ENCODE measurements around the gene LRRC74B. TPM values are rescaled to one million over a fixed set of nuclear protein-coding genes. Genes with fewer than 3 reads are reported as not detected.
A peak's percentile ranks its signal among the peaks of the same experiment; 100 is the strongest.
"Not testable (repeated sequence)": the region's sequence is repeated elsewhere in the genome, so short reads cannot be mapped to it uniquely, and the experiment has no call there.

The LRRC74B gene
- total RNA-seq, 1 donor, result under 0.01 TPM

DNA sequence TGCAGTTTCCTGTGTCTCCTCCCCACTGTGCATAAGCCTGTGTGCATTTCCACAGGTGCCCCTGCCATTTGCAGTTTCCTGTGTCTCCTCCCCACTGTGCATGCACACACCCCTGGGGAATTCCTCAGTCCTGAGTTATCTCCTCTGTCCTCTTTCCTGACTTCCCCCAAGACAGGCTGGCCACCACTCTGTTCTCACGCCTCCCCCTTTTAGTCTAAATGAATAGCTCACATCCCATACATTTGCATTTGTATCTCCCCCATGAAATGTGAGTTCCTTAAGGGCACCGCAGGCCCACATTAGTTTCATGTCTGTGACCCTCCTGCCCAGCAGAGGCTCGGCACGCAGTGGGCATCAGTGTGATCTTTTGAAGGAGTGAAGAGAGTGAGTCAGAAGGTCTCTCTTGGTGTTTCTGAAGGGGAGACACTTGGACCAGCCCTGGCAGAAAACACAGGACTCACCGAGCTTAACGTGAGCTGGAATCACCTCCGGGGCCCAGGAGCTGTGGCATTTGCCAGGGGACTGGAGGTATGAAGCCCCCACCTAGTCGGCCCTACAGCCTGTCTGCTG, 6.2 kb downstream of the LRRC74B start:
- no peak for DNase-seq (ENCODE audit: low read depth in 2 of 3, low spot score in 2 of 3)

- no peak for DNase-seq (ENCODE audit: low read depth in 2 of 3, low spot score in 2 of 3)
Measured at GRCh38 chr22:21052715-21053459, 7.1 kb downstream of the LRRC74B start.

GRCh38 chr22:21054046-21054713, 8.4 kb downstream of the LRRC74B start:
- no peak for DNase-seq (ENCODE audit: low read depth in 2 of 3, low spot score in 2 of 3)

DNA sequence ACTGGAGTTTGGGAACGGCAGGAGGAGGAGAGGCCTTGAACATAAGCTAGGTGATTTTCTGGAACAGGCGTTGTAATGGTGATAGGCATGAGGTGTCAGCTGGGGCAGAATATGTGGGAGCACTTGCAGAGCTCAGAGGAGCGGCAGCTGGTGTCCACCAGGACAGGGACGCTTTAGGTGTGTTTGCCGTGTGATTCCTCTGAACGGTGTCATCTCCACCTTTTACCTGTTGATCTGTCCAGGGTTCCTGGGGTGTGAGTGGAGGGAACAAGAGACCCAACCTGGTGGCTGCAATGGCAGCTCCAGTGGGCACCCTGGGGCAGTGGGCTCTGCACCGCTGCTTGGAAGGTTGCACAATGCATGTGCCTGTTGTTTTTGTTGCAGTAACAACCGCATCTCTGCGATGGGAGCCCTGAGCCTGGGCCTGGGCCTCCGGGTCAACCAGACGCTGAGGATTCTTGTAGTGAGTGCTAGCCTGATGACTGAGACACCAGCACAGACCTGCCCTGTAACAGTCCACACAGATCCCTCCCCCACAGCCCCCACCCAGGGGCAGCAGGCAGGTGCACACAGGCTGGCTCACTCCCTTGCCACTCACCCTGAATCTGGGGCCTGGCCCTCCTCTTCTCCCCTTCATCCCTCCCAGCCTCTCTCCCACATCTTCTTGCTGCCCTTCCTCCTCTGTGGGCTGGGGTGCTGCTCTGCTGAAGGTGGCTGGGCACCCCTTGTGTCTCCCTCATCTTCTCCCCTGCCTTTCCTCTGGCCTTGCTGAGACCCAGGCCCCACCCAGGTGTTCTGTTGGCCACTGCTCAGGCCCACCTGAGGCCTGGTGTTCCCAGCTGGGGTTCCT, 9.2 kb downstream of the LRRC74B start:
- no peak for DNase-seq (ENCODE audit: low read depth in 2 of 3, low spot score in 2 of 3)

DNA sequence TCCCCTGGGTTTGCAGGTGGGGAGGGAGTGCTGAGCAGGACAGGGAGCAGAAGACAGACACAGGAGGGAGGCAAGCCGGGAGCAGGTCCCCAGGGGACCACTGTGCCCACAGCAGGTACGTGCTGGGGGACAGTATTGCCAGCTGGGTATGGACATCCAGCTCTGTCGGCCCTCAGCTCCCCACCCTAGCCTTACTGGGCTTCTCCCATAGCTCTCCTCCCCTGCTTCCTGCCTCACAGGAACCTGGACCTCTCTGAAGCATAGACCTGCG, 9.8 kb downstream of the LRRC74B start:
- no peak for DNase-seq (ENCODE audit: low read depth in 2 of 3, low spot score in 2 of 3)

DNA sequence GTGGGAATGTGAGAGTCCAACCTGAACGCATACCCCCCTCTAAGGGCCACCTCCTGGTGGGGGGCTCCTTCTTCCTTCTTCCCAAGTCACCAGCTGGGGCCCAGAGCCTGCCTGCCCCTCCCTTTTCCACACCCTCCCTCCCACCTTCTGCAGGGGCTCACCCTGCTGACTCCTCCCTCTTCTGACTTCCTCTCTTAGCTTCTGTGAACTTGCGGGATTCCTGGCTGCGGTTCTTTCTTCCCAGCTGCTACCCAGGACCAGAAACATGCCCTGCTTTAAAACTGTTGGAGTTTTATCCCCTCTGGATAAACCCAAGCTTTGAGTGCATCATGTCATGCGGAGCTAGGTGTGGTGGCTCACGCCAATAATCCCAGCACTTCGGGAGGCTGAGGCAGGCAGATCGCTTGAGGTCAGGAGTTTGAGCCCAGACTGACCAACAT, 10.2 kb downstream of the LRRC74B start:
- peak in 2 of 3 donors; percentile 30 to 32 for DNase-seq (ENCODE audit: low read depth in 2 of 3, low spot score in 2 of 3)

DNA sequence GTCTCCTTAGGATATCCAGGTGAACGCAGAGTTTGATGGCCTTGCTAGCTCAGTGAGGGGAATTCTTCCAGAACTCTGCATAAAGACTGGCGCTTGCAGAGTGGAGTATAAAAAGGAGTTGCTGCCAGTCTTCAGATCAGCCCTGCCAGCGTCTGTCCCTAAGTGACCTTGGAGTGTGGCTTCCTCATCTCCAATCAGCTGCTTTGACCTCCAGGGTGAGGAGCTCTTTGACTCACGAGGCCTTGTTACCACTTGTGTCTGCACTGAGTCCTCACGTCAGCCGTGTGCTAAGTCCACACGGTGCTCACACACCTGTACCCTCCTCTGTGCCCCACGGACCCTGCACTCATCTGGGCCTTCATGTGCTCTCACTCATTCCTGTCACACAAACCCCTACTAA, 14.6 kb downstream of the LRRC74B start:
- not testable (repeated sequence) for DNase-seq (ENCODE audit: low read depth in 2 of 3, low spot score in 2 of 3)

DNA sequence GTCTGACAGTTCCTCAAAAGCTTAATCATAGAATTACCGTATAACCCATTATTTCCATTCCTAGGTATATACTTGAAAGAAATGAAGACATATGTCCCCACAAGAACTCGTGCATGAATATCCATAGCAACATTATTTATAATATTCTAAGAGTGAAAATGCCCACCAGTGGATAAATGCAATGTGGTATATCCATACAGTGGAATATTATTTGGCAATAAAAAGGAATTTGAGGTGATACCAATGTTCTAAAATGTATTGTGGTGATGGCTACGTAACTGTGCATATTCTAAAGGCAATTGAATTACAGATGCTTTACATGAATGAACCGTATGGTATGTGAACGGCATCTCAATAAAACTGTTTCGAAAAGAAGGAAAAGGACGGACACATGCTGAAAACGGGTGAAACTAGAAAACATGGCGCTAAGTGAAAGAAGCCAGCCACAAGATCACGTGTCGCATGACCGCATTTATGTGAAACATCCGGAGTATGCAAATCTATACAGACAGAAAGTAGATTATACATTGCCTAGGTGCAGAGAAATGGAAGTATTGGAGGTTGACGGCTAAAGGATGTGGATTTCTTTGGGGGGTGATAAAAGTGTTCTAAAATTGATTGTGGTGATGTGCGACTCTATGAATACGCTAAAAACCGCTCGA, 16.0 kb downstream of the LRRC74B start:
- DNase-seq (ENCODE audit: low read depth in 2 of 3, low spot score in 2 of 3), result not testable (repeated sequence)

DNA sequence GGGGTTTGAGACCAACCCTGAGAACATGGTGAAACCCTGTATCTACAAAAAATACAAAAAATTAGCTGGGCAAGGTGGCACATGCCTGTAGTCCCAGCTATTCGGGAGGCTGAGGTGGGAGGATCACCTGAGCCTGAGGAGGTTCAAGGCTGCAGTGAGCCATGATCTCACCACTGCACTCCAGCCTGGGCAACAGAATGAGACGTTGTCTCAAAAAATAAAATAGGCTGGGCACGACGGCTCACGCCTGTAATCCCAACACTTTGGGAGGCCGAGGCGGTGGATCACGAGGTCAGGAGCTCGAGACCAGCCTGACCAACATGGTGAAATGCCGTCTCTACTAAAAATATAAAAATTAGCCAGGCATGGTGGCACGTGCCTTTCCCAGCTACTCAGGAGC, 18.7 kb downstream of the LRRC74B start:
- DNase-seq (ENCODE audit: low read depth in 2 of 3, low spot score in 2 of 3), result not testable (repeated sequence)

- no peak for DNase-seq (ENCODE audit: low read depth in 2 of 3, low spot score in 2 of 3)
Measured at GRCh38 chr22:21064917-21065864, 19.4 kb downstream of the LRRC74B start.

DNA sequence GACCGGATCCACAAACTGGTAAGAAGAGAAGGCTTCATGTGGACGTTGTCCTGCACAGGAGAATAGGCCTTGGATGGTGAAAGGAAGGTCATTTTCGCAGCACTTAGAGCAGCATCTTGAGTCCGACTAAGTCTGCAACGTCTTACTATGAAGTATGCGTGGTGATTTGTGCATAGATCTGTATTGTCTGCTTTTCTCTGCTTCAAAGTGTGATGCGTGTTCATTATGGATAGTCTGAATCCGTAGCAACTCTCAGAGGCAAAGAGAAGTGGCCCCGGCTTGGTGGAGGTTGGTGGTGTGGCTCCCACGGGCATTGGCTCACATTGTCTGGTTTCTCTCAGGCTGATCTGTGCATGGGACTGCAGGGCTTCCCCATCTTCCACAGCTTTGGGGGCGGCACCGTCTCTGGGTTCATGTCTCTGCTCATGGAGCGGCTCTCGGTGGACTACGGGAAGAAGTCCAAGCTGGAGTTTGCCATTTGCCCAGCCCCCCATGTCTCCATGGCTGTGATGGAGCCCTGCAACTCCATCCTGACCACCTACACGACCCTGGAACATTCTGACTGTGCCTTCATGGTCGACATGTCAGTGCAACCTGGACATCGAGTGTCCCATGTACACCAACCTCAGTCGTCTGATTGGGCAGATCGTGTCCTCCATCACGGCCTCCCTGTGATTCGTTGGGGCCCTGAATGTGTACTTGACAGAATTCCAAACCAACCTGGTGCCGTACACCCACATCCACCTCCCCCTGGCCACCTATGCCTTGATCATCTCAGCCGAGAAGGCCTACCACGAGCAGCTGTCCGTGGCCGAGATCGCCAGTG, 21.5 kb downstream of the LRRC74B start:
- DNase-seq (ENCODE audit: low read depth in 2 of 3, low spot score in 2 of 3), result no peak

GRCh38 chr22:21067901-21068680, 22.3 kb downstream of the LRRC74B start:
- no peak for DNase-seq (ENCODE audit: low read depth in 2 of 3, low spot score in 2 of 3)

- DNase-seq (ENCODE audit: low read depth in 2 of 3, low spot score in 2 of 3), result no peak
Measured at GRCh38 chr22:21068681-21069276, 23.0 kb downstream of the LRRC74B start.

DNA sequence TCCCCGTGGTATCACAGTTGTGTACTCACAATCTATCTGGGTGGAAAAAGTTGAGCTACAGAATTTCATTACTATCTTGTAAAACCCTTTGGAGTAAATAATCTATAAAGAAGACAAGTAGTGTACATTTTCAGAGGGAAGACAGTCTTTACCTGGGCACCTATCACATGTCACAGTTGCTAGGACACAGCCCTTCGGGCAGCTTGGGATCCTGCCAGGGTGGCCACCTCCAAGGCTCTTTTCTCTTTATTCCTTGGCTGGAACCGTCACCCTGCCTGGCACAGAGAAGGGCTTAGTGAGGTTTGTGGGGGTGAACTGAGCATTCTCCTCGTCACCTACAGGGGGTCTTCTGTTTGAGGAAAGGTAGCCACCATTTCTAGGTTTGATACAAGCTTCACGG, 23.6 kb downstream of the LRRC74B start:
- no peak for DNase-seq (ENCODE audit: low read depth in 2 of 3, low spot score in 2 of 3)

DNA sequence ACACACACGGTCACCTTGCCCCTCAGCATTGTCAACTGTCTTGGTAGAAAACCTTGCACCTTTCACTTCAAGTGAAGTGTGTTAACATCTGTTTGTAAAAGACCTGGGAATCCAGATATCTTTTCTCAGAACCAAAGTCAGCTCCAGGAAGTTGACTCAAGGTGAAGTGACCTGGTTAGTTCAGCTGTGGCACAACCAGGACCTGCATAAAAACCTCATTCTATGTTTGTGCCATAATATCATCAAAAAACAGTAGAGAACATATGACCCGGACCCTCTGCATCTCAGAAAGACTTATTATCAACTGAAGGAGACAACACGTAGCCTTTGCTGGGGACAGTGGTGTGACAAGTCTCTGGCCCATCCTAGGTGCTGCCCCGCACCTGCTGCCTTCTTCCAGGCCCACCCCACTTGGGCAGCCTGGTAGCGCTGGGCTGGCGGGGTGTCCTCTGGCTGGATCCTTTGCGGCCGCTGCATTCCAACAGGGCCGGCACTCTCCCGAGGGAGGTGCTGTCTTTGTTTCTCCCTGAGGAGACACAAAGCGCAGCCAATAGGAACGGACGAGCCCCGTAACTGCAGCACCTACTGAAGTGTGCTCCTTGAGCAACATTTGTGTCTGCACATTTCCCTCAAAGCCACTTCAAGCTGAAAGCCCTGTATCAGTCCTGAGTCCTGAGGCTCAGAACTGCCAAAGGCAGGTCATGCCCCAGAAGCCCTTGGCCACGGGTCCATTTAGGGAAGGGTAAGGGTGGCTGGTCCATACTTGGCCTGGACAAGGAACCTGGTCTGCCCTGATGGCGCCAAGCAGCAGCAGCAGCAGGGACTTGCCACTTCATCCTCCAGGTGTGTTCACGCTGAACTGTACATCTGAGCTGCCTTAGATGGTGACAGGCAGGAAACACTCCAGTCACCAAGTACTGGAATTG, 25.2 kb downstream of the LRRC74B start:
- no peak for DNase-seq (ENCODE audit: low read depth in 2 of 3, low spot score in 2 of 3)

DNA sequence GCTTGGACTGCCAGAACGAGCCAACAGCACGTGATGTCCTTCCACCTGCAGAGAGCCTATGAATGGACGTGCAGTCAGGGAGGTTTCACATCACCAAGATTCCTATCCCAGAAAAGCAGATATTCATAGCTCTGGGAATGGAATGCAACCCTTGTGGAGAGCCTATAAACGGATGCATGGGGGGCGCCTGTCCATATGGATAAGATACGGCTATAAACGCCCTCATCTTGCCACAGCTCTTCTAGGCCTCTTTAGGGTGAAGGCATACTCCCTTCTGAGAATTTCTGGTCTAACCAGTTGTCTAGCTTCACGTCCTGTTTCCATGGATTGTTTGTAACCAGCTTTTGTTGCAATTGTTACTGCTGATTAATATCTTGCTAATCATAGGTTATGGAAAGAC, 26.1 kb downstream of the LRRC74B start:
- not testable (repeated sequence) for DNase-seq (ENCODE audit: low read depth in 2 of 3, low spot score in 2 of 3)

Data from hematopoietic multipotent progenitor cell (in vitro differentiated cells).